Heart right ventricle (tissue), 16 donors: Measurements from ENCODE around the gene SHQ1. TPM values are rescaled to one million over a fixed set of nuclear protein-coding genes. Genes with fewer than 3 reads are reported as not detected.

Source experiments
- ATAC-seq, 8 donors: fragments of 200-7000 bp; cut with Tn5 transposase; one replicate each; pipeline ENCODE4 v1.9.1; 2020; ENCODE audit warnings: mild to moderate bottlenecking in 8 of 8, moderate library complexity in 8 of 8, moderate number of reproducible peaks in 1 of 8
- DNase-seq, 2 donors: peaks; one replicate each; pipeline ENCODE4 v3.0.0-alpha.2; 2020
- H3K27ac ChIP-seq, 10 donors: fragments of 200-600 bp; sonication (generic) in 2 of 10; one replicate each; pipeline versions ENCODE4 v1.5.0 to v1.8.0; 2020 to 2022; ENCODE audit warnings: mild to moderate bottlenecking in 3 of 10
- H3K27me3 ChIP-seq, 7 donors: fragments of 200-600 bp; one replicate each; pipeline ENCODE4 v1.8.0; 2021 to 2022; ENCODE audit warnings: mild to moderate bottlenecking in 2 of 7
- H3K36me3 ChIP-seq, 9 donors: fragments of 200-600 bp; sonication (generic) in 1 of 9; one replicate each; pipeline versions ENCODE4 v1.5.0 to v1.8.0; 2020 to 2022; ENCODE audit warnings: mild to moderate bottlenecking in 2 of 9
- H3K4me1 ChIP-seq, 9 donors: fragments of 200-600 bp; sonication (generic) in 1 of 9; one replicate each; pipeline versions ENCODE4 v1.5.0 to v1.8.0; 2020 to 2022; ENCODE audit warnings: mild to moderate bottlenecking in 4 of 9
- H3K4me3 ChIP-seq, 10 donors: fragments of 200-600 bp; sonication (generic) in 2 of 10; one replicate each; pipeline versions ENCODE4 v1.5.0 to v1.8.0; 2020 to 2022; ENCODE audit warnings: mild to moderate bottlenecking in 7 of 10, moderate library complexity in 2 of 10
- H3K9me3 ChIP-seq, 11 donors: fragments of 200-600 bp in 10 of 11; sonication (generic) in 2 of 11; one replicate each; pipeline versions ENCODE4 v1.5.0 to v1.8.0; 2013 to 2022; ENCODE audit warnings: mild to moderate bottlenecking in 2 of 11, control low read depth in 1 of 11, moderate library complexity in 1 of 11
- CTCF ChIP-seq, 9 donors: fragments of 200-600 bp; sonication (generic) in 2 of 9; IDR thresholded peaks; one replicate each; pipeline versions ENCODE4 v1.5.0 to v1.8.0; 2021 to 2022; ENCODE audit warnings: antibody characterized with exemption in 9 of 9, mild to moderate bottlenecking in 5 of 9, moderate library complexity in 1 of 9
- WGBS, 2 donors: extraction: QIAGEN DNeasy Blood & Tissue Kit; methylation state at CpG; one replicate each; pipeline ENCODE4 v1.1.7; 2013; ENCODE audit warnings: inconsistent platforms in 1 of 2; 5-methylcytosine and 5-hydroxymethylcytosine counted together
- intact Hi-C, 10 donors: fragments of 100-400 bp; cut with DNase I; formaldehyde crosslinking; loops; one replicate each; pipeline versions ENCODE4 v1.11.1 to v1.14.2; 2022
- polyA plus RNA-seq, 2 donors: library from polyadenylated mRNA; stranded (reverse); fragments of 200-250 nt; gene quantifications; one replicate each; pipeline ENCODE4 v1.2.3, GENCODE V29; 2013
- total RNA-seq, 10 donors: library from RNA; stranded (reverse); fragmentation: NEBNext Ultra II Directional in 3 of 10; extraction: Animal tissue kit (Norgen Biotek cat#: 25700) in 3 of 10; gene quantifications; one replicate each; pipeline versions ENCODE4 v1.2.1 to v1.2.4, GENCODE V29; 2021 to 2023
- donor health status: Arrhythmogenic right ventricular cardiomyopathy.
- donor health status: ischemic (EF 13 %, LVEDD 7.1; RV severe dilation, severe dysfunction).
- donor health status: healthy with polysubstance abuse.
- donor health status: DM: no; HTN: yes; CAD: no.
- donor health status: DM: no; HTN: no; CAD: no.
- donor health status: ischemic (EF 25% LVEDD 6.9; RV normal size, moderate dysfunction).
- donor health status: ischemic (EF 25% LVEDD 5.7; RV mildly dilated, moderate dysfunction).
- donor health status: healthy.
- donor health status: DM: yes; HTN: yes; CAD: no.
- donor health status: Ischemic cardiomyopathy.
- donor health status: ischemic (EF 35%, LVEDD 5.7; RV mildly dilated, moderate dysfunction).
- donor health status: nonischemic (EF 11% LVEDD 7.7; RV severe dilation, severe dysfunction).
- donor health status: DM: yes; HTN: yes; CAD: no.
- donor health status: PGD.
- donor health status: ischemic (EF 29% LVEDD 5.4; RV normal size, mild dysfunction).
- donor health status: nonischemic (EF 23%, LVEDD 6.1; RV moderate dilation, normal function).

The SHQ1 gene
- total and polyA plus RNA-seq, 12 donors: 8.0 to 24.0 (median 17.2) TPM

DNA sequence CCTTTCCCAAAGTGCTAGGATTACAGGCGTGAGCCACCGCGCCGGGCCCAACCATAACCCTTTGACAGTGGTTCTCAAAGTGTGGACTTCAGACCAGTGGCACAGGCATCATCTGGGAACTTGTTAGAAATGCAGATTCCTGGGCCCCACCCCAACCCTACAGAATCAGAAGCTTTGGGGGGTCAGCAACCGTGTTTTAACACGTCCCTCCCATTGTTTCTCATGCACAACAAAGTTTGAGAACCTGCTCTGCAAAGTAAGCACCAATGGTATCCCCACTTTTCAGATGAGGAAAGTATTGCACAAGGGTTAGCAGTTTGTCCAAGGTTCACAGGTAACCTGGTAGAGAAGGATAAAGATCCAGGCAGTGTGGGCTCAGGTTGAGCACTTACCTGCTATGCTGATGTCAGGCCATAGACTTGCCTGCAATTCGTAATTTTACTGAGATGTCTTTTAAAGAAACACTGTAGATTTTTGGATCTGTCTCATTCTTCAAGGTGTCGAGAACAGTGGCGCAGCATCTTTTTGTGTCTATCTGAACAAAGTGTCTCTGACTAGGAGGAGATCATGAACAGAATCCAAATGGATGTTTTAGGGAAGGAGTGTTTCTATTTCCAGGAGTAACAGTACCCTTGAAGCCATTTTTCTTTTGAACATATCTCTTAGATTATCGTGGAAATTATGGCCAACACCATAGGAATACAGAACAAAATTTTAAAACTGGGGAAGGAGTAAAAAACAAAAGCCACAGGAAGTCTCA, 42.1 kb upstream of the SHQ1 start:
- Histone ChIP-seq H3K4me1 (peaks cover 0 to 54% (median 36%) of the 10 kb centered on the region in 9 donors), H3K27me3 (peaks cover 0 to 48% (median 0%) of the 10 kb centered on the region in 7 donors), H3K27ac (peak overlapping the region in 8 of 10 donors; percentile 13 to 82 (median 58)), H3K9me3 (no peaks in the 10 kb centered on the region), H3K4me3 (peak overlapping the region in 4 of 10 donors; percentile 3 to 59 (median 54)), H3K36me3 (no peaks in the 10 kb centered on the region)
- WGBS, 2 donors: 85 to 91% methylated on average over 10 of the region's 10 CpGs
- no peak for TF ChIP-seq CTCF (IDR thresholded peaks at IDR 0.05)
- intact Hi-C loops: no loop called here
- no peak for DNase-seq
- ATAC-seq: no peak

DNA sequence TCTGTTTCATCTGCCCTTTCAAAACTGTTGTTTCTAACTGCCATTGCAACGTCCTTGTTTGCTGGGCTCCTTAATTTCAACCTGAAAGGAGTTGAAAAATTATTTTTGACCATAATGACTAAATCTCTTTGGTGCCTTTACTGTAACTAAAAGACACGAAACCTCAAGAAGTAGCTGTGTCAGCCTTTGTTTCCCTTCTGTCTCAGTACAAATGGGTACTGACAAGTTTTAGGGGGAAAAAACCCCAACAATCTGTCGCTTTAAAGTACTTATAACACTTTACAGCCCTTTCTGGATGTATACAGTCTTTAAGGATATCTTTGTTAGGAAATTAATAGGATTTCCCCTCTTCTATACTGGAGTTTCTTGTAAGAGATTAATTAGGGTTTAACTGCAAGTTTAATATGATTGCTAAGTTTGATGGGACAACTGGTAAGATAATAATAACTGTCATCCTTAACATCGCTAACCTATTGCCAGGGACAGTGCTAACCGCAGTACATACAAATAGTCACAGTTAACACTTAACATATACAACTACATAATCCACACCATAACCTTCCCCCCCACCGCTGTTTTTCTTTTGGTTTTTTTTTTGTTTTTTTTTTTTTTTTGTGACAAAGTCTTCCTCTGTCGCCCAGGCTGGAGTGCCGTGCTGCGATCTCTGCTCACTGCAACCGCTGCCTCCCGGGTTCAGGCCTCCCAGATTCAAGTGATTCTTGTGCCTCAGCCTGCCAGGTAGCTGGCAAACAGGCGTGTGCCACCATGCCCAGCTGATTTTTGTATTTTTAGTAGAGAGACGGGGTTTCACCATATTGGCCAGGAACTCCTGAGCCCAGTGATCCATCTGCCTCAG, 41.3 kb upstream of the SHQ1 start:
- intact Hi-C loops: no loop called here
- Histone ChIP-seq H3K9me3 (no peaks in the 10 kb centered on the region), H3K27ac (peak overlapping the region in 9 of 10 donors; percentile 51 to 82 (median 64)), H3K4me1 (peaks cover 0 to 54% (median 36%) of the 10 kb centered on the region in 9 donors), H3K4me3 (peak overlapping the region in 8 of 10 donors; percentile 10 to 59 (median 56)), H3K36me3 (no peaks in the 10 kb centered on the region), H3K27me3 (peaks cover 0 to 48% (median 0%) of the 10 kb centered on the region in 7 donors)
- no peak for DNase-seq
- 75 to 82% methylated on average over 13 of the region's 13 CpGs for WGBS, 2 donors
- no peak for TF ChIP-seq CTCF (IDR thresholded peaks at IDR 0.05)
- ATAC-seq: no peak

DNA sequence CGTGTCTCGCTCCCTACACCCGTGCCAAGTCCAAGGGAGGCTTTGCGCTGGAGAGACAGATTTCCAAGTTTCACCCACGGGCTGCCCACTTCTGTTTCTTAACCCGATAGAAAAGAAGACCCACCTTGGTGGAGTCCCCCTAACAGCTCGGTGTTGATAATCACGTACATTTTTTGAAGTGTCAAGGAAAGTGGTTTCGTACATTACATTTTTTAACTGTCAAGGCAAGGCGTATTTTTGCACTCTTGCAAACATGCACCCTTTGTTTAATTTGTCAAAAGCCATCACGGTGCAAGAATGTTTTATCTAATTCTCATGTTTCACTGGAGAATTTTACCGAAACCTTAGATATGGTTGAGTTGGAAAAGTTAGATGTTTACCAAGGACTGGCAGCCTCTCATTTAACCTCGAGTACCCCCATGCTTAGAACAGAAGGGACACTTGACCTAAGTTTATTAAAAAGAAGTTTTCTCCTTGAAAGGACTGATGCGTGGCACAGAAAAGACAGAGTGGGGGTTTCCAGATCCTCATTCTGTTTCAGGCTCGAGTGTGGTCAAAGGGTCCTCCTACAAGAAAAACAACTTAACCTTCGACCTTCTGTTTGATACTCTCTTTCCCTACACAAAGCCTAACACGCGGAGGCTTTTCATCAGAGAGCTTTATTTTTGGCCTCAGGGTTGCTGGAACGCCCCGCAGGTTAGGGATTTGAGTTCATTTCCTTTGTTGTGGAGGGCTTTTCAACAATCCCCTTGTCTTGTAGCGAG, 40.5 kb upstream of the SHQ1 start:
- peak overlapping the region in 9 of 10 donors; percentile 51 to 82 (median 64) for H3K27ac ChIP-seq
- H3K27me3 ChIP-seq: peaks cover 0 to 48% (median 0%) of the 10 kb centered on the region in 7 donors
- no peaks in the 10 kb centered on the region for H3K36me3 ChIP-seq
- no peak for TF ChIP-seq CTCF (IDR thresholded peaks at IDR 0.05)
- ATAC-seq: no peak
- H3K4me3 ChIP-seq: peak overlapping the region; percentile 10 to 59 (median 53)
- whole genome bisulfite sequencing, 2 donors: 8 to 9% methylated on average over 21 of the region's 21 CpGs
- no peak for DNase-seq
- H3K9me3 ChIP-seq: peaks cover 0 to under 1% (median 0%) of the 10 kb centered on the region in 11 donors
- peaks cover 0 to 54% (median 35%) of the 10 kb centered on the region in 9 donors for H3K4me1 ChIP-seq
- intact Hi-C loops: no loop called here
